PFSK-1 (cell line): ENCODE results near the gene TNRC6C.

Experiments used
- FOXP2 ChIP-seq: optimal IDR thresholded peaks from 2 replicates; pipeline ENCODE3; 2011; ENCODE audit warnings: borderline replicate concordance, control low read depth, inconsistent platforms; ENCODE audit not compliant: insufficient read depth; ENCODE audit errors: extremely low read length, extremely low read depth
- POLR2AphosphoS5 ChIP-seq: IDR thresholded peaks from 2 replicates; pipeline ENCODE4 v1.6.1; 2012; ENCODE audit warnings: low read depth, mild to moderate bottlenecking, control low read depth, low read length, moderate library complexity
- SIN3A ChIP-seq: IDR thresholded peaks from 2 replicates; pipeline ENCODE4 v1.6.1; 2012; ENCODE audit warnings: mild to moderate bottlenecking, low read length, moderate library complexity, borderline replicate concordance; ENCODE audit not compliant: insufficient read depth
- TAF1 ChIP-seq: IDR thresholded peaks from 2 replicates; pipeline ENCODE4 v1.6.1; 2012; ENCODE audit warnings: low read length, control low read depth, borderline replicate concordance; ENCODE audit not compliant: insufficient read depth
- TF ChIP-seq, protein P1 (sequence below), 2 experiments: IDR thresholded peaks; 2 replicates each; pipeline versions ENCODE4 v1.6.1 to v1.8.0; 2011 to 2012; ENCODE audit warnings: low read depth in 2 of 2, low read length in 2 of 2, control low read depth in 1 of 2, inconsistent platforms in 1 of 2, mild to moderate bottlenecking in 1 of 2, moderate library complexity in 1 of 2; ENCODE audit not compliant: insufficient read depth in 1 of 2

Gene TNRC6C

DNA sequence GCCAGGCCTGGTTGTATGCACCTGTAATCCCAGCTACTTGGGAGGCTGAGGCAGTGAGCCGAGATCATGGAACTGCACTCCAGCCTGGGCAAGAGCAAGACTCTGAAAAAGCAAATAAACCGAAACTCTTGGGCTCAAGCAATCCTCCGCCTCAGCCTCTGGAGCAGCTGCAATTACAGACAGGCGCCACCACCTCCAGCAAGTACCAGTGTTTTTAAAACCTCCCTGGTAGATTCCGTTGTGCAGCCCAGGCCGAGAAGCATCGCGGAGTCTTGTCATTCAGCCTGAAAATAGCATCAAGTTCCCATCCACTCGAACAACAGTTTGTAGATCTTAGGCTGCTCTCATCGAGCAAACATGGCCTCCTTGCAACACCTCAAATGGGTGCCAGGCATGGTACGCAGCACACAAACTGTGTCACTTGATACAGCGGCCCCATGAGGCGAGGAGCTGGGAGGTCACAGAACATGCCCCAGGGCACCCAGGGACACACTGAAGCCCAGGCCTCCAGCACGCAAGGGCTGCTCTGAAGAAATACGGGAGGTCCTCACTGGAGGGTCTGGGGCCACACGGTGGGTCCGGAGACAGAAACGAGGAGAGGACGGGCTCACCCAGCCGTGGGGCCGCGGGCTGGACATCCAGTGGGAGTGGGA, 152.0 kb downstream of the TNRC6C start:
- no peak for TF ChIP-seq SIN3A
- TF ChIP-seq, protein P1, sequence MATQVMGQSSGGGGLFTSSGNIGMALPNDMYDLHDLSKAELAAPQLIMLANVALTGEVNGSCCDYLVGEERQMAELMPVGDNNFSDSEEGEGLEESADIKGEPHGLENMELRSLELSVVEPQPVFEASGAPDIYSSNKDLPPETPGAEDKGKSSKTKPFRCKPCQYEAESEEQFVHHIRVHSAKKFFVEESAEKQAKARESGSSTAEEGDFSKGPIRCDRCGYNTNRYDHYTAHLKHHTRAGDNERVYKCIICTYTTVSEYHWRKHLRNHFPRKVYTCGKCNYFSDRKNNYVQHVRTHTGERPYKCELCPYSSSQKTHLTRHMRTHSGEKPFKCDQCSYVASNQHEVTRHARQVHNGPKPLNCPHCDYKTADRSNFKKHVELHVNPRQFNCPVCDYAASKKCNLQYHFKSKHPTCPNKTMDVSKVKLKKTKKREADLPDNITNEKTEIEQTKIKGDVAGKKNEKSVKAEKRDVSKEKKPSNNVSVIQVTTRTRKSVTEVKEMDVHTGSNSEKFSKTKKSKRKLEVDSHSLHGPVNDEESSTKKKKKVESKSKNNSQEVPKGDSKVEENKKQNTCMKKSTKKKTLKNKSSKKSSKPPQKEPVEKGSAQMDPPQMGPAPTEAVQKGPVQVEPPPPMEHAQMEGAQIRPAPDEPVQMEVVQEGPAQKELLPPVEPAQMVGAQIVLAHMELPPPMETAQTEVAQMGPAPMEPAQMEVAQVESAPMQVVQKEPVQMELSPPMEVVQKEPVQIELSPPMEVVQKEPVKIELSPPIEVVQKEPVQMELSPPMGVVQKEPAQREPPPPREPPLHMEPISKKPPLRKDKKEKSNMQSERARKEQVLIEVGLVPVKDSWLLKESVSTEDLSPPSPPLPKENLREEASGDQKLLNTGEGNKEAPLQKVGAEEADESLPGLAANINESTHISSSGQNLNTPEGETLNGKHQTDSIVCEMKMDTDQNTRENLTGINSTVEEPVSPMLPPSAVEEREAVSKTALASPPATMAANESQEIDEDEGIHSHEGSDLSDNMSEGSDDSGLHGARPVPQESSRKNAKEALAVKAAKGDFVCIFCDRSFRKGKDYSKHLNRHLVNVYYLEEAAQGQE (IDR thresholded peaks at IDR 0.05; ENCODE audit: insufficient read depth in 1 of 2, low read depth in 2 of 2, low read length in 2 of 2), result no peak

DNA sequence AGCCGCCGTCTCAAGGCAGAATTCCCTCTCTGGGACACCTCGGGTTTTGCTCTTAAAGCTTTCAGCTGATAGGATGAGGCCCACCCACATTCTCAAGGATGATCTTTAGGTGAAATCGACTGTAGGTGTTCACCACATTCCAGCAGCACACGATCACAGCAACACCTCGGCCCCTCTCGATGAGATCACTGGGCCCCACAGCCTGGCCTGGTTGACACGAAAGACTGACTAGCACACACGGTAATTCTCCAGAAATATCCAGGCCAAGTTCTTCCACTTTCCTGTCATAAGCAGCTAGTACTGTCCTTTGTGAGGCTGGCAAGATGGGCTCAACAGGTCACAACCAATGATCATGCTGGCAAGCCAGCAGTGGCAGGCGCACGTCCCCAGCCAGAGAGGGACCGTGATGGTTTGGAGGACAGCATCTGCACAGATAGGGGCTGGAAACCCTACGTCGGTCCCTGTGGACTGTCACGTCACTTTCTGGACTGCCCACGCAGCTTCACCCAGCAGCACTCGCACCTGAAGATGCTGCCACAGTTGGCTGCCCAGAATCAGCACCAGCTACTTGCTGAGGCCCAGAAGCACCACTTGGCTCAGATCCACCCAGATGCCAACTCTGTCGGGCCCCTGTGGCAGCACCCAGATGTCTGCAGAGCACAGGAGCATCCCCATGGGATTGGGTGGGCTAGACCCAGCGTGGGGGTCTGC, 152.7 kb downstream of the TNRC6C start:
- TF ChIP-seq POLR2AphosphoS5, result no peak
- no peak for TF ChIP-seq SIN3A
- TF ChIP-seq FOXP2, result no peak
- no peak for TF ChIP-seq TAF1
- TF ChIP-seq, protein P1 (IDR thresholded peaks at IDR 0.05; ENCODE audit: insufficient read depth in 1 of 2, low read depth in 2 of 2, low read length in 2 of 2), result no peak

GRCh38 chr17:78111727-78112517, 153.4 kb downstream of the TNRC6C start:
- TF ChIP-seq, protein P1 (IDR thresholded peaks at IDR 0.05; ENCODE audit: insufficient read depth in 1 of 2, low read depth in 2 of 2, low read length in 2 of 2), result no peak
- TF ChIP-seq TAF1 (no peak), POLR2AphosphoS5 (no peak), FOXP2 (no peak), SIN3A (no peak)

DNA sequence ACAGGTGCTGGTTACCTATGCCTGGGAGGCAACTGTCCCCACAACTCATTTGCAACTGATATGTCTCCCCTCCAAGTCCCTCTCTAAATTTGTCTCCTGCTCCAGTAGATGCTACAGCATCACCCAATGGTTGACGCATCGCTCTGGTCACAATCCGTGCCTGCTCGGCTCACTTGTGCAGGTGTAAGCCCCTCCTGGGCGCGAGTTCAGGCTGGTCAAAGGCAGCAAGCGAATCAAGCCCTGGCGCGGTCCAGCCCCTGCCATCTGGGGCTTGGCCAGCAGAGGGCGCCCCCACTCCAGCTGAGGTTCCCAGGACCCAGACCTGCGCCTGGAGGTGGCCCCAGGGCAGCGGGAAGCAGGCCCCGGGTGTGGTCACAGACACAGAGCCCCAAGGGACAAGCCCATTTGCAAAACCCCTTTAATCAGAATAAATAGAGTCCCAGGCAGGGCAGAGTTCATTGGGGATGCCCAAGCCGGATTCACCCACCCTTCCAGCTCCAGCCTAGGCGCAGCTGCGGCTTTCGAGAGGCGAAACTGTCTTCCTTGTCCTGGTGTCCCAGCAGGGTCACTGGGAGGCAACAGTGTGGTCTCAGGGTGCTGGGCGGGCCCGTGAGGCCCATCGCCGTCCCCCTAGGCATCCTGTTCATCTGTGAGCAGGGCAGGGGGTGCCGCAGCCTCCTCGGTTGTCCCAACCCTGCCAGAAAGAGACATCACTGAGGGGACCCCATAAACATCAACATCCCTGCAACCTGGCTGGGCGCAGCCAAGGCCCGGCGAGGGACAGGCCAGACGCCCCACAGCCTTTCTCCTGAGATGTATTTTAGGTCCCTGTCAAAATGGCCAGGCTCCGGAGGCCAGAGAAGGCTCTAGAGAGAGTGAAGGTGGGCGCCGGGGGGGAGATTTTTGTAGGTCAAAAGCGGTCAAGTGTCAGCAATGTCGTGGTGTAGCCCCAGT, 154.3 kb downstream of the TNRC6C start:
- no peak for TF ChIP-seq POLR2AphosphoS5
- TF ChIP-seq, protein P1 (IDR thresholded peaks at IDR 0.05; ENCODE audit: insufficient read depth in 1 of 2, low read depth in 2 of 2, low read length in 2 of 2), result no peak
- TF ChIP-seq SIN3A, result no peak
- TF ChIP-seq TAF1, result no peak
- TF ChIP-seq FOXP2, result no peak
